Measurements from ENCODE around the gene MSI2. TPM values are rescaled to one million over a fixed set of nuclear protein-coding genes. Genes with fewer than 3 reads are reported as not detected.

Gene MSI2
- total RNA-seq, 6 experiments from 2014 or later: 12.0 to 22.6 (median 19.4) TPM

DNA sequence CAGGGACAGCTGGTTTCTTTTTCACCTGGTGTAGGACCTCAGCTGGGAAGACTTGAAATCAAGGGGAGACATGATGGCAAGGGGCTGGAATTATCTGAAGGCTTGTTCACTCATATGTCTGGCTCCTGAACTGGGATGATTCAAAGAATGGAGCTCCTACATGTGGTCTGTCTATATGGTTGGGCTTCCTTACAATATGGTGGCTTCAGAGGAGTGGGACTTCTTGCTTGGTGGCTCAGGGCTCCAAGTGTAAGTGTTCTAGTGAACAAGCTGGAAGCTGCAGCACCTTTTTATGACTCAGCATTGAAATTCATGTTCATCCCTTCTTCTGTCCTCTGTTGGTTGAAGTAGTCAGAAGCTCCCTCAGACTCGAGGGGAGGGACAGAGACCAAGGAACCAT, 127.9 kb downstream of the MSI2 start:
- no peaks in the 10 kb centered on the region for H3K4me1 ChIP-seq

DNA sequence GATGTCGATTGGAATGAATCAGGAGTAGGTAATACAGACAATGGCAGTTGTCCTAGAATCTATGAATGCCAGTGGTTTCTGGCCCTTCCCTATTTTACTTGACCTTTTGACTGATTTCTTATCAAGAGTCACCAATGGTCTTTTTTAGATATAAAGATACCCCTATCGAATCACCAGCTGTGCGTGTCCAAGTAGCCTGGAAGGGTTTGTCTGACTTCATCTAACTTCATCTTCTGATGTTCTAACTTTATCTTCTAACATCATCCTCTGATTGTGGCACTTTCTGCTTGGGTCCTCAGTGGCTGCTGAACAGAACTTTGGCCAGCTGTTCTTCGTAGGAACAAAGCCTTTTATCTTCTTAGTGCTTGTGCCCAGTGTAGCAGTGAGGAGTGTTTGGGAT, 129.7 kb downstream of the MSI2 start:
- H3K36me3 ChIP-seq: no peaks in the 10 kb centered on the region
- TF ChIP-seq, protein P1, sequence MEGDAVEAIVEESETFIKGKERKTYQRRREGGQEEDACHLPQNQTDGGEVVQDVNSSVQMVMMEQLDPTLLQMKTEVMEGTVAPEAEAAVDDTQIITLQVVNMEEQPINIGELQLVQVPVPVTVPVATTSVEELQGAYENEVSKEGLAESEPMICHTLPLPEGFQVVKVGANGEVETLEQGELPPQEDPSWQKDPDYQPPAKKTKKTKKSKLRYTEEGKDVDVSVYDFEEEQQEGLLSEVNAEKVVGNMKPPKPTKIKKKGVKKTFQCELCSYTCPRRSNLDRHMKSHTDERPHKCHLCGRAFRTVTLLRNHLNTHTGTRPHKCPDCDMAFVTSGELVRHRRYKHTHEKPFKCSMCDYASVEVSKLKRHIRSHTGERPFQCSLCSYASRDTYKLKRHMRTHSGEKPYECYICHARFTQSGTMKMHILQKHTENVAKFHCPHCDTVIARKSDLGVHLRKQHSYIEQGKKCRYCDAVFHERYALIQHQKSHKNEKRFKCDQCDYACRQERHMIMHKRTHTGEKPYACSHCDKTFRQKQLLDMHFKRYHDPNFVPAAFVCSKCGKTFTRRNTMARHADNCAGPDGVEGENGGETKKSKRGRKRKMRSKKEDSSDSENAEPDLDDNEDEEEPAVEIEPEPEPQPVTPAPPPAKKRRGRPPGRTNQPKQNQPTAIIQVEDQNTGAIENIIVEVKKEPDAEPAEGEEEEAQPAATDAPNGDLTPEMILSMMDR (IDR thresholded peaks at IDR 0.05): no peak
- no peak for TF ChIP-seq POLR2A (IDR thresholded peaks at IDR 0.05)
- no peak overlapping the region for H3K27ac ChIP-seq
- no peak for ATAC-seq
- H3K27me3 ChIP-seq: no peaks in the 10 kb centered on the region
- H3K4me1 ChIP-seq: no peaks in the 10 kb centered on the region
- H3K4me3 ChIP-seq: no peak overlapping the region
- no peak for DNase-seq
- peaks cover 0 to 7% (median 0%) of the 10 kb centered on the region in 4 donors for H3K9me3 ChIP-seq
- WGBS (ENCODE audit: insufficient coverage, low coverage, low lambda C conversion rate, missing lambda C conversion rate): 78% methylated on average over 3 of the region's 4 CpGs
- intact Hi-C loops (cut with DNase I): no loop called here

More for the DNA sequence above, 127.9 kb downstream of the MSI2 start:
- intact Hi-C loops (cut with DNase I): no loop called here
- DNase-seq: no peak
- no peak for TF ChIP-seq POLR2A (IDR thresholded peaks at IDR 0.05)
- TF ChIP-seq, protein P1 (IDR thresholded peaks at IDR 0.05): no peak
- Histone ChIP-seq H3K4me3 (no peak overlapping the region), H3K9me3 (peaks cover 0 to 7% (median 0%) of the 10 kb centered on the region in 4 donors), H3K36me3 (no peaks in the 10 kb centered on the region), H3K27ac (no peak overlapping the region), H3K27me3 (no peaks in the 10 kb centered on the region)
- WGBS (ENCODE audit: insufficient coverage, low coverage, low lambda C conversion rate, missing lambda C conversion rate): 100% methylated on average over 1 of the region's 1 CpG
- ATAC-seq: no peak

DNA sequence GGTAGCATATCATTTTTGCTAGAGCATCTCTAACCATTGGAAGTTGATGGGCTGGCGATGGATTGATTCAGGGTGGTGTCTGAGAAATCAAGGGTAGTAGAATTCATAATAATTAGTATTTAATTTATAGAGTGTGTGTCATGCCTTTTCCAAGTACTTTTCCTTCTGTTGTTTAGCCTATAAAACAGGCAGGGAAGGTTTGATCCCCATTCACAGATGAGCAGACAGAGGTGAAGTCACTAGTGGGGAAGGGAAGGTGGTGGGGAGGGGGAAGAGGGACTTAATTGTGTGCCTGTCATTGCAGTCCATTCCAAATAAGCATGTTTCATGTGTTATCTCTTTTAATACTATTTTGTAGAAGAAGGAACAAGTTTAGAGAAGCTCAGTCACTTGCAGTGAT, 131.3 kb downstream of the MSI2 start:
- WGBS (ENCODE audit: insufficient coverage, low coverage, low lambda C conversion rate, missing lambda C conversion rate): 100% methylated on average over 1 of the region's 1 CpG
- H3K4me1 ChIP-seq: no peaks in the 10 kb centered on the region

DNA sequence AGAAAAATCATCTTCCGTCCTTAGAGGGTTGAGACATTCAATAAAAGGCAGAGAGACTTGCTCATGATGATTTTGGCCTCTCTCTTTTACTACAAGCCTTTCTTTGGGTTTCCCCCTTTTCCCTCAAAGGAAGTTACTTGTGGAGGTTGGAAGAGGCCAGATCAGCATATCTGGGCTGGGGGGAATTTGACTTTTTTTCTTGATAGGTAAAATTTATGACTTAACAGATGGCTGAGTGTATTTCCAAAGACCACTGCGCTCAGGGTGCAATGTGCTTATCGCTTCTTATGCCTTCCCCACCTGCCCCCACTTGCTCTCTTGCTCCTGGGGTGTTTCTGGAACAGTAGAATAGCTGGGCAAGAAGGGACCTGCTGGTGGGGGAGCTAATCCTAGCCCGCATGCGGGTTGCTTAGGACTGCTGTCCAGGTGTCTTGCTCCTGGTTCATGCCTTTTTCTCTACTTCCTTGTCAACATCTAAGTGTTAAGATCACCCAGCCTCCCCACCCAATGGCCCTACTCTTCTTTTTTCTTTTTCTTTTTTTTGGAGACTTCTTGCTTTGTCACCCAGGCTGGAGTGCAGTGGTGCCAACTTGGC, 131.9 kb downstream of the MSI2 start:
- peaks cover 0 to 7% (median 0%) of the 10 kb centered on the region in 4 donors for H3K9me3 ChIP-seq
- DNase-seq: no peak
- no peak for ATAC-seq
- intact Hi-C loops (cut with DNase I): no loop called here
- no peaks in the 10 kb centered on the region for H3K4me1 ChIP-seq
- no peak overlapping the region for H3K4me3 ChIP-seq
- WGBS (ENCODE audit: insufficient coverage, low coverage, low lambda C conversion rate, missing lambda C conversion rate): 97% methylated on average over 4 of the region's 5 CpGs
- no peak for TF ChIP-seq POLR2A (IDR thresholded peaks at IDR 0.05)
- TF ChIP-seq, protein P1 (IDR thresholded peaks at IDR 0.05): no peak
- H3K36me3 ChIP-seq: no peaks in the 10 kb centered on the region
- H3K27ac ChIP-seq: no peak overlapping the region
- no peaks in the 10 kb centered on the region for H3K27me3 ChIP-seq

More for the DNA sequence above, 131.3 kb downstream of the MSI2 start:
- ATAC-seq (no peak), DNase-seq (no peak)
- no peak for TF ChIP-seq POLR2A (IDR thresholded peaks at IDR 0.05)
- TF ChIP-seq, protein P1 (IDR thresholded peaks at IDR 0.05): no peak
- Histone ChIP-seq H3K27ac (no peak overlapping the region), H3K9me3 (peaks cover 0 to 7% (median 0%) of the 10 kb centered on the region in 4 donors), H3K27me3 (no peaks in the 10 kb centered on the region), H3K36me3 (no peaks in the 10 kb centered on the region), H3K4me3 (no peak overlapping the region)
- intact Hi-C loops (cut with DNase I): no loop called here

Data from right lobe of liver (tissue), 6 donors.